AG04449 (cell line): Measurements from ENCODE around the gene RPS6KC1.
"Not testable (repeated sequence)": the region's sequence is repeated elsewhere in the genome, so short reads cannot be mapped to it uniquely, and the experiment has no call there.

Experiments used
- CTCF ChIA-PET: fragments of 350-600 bp; formaldehyde crosslinking; extraction: SDS; loops from one replicate; lab custom pipeline; 2021; ENCODE audit warnings: antibody characterized with exemption; lab: Yijun Ruan, JAX
- POLR2A ChIA-PET: fragments of 400-600, 350-600 bp; formaldehyde crosslinking; extraction: SDS; loops from one replicate; lab custom pipeline; 2020; ENCODE audit warnings: antibody characterized with exemption, inconsistent platforms; lab: Yijun Ruan, JAX
- DNase-seq: peaks from one replicate; pipeline ENCODE4 v3.0.0-alpha.2; 2010; ENCODE audit warnings: low read depth, low spot score
- H3K4me3 ChIP-seq: 2 replicates; pipeline ENCODE4 v1.5.1; 2011; ENCODE audit warnings: low read depth, mild to moderate bottlenecking, control low read depth, low read length
- TF ChIP-seq, protein P1 (sequence below): IDR thresholded peaks from one replicate; pipeline ENCODE4 v1.5.1; 2011; ENCODE audit warnings: mild to moderate bottlenecking, moderate library complexity, low read length, control low read depth, inconsistent platforms; ENCODE audit not compliant: insufficient read depth; ENCODE audit errors: missing control alignments

RPS6KC1 gene

DNA sequence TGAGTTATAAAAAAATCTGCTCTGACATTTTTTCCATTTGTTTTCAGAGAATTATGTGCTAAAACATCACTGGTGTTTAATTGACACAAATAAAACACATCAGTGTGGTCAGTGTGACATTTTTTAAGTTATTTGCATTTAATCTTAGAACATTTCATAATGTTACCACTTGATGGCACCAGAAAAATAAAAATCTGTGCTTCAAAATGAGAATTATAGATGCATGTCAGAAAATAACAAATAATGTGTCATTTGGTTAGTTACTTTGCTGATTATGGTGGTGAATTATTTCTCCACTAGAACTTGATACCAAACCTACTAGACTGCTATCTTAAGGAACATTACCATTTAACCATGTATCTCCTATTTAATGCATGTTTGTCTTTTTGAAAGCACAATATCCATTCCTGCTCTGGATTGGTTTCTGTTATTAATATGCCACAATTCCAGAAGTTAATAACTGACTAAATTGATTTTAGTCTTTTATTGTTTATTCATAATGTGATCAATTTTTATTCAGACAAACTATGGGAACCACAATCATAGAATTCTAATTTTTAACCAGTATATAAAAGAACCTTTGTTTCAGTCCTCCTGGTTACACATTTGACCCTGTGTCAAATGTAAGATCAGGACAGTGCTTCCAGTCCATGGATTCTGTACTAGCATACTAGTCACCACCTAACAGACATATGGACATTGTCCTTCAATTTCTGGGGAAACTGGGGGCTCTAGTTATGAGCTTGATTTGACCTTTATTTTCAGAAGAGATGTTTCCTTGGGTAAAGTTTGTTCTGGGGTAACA, 81.0 kb downstream of the RPS6KC1 start:
- TF ChIP-seq, protein P1, sequence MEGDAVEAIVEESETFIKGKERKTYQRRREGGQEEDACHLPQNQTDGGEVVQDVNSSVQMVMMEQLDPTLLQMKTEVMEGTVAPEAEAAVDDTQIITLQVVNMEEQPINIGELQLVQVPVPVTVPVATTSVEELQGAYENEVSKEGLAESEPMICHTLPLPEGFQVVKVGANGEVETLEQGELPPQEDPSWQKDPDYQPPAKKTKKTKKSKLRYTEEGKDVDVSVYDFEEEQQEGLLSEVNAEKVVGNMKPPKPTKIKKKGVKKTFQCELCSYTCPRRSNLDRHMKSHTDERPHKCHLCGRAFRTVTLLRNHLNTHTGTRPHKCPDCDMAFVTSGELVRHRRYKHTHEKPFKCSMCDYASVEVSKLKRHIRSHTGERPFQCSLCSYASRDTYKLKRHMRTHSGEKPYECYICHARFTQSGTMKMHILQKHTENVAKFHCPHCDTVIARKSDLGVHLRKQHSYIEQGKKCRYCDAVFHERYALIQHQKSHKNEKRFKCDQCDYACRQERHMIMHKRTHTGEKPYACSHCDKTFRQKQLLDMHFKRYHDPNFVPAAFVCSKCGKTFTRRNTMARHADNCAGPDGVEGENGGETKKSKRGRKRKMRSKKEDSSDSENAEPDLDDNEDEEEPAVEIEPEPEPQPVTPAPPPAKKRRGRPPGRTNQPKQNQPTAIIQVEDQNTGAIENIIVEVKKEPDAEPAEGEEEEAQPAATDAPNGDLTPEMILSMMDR = no peak
- DNase-seq = no peak
- POLR2A ChIA-PET = no interaction called here
- H3K4me3 ChIP-seq = no peak overlapping the region
- CTCF ChIA-PET = interaction anchor here (2.2 kb wide), 1 partner anchor 9 kb away, joined by 20 read pairs; no protein-coding TSS in a partner anchor

GRCh38 chr1:213135572-213135971, 84.5 kb downstream of the RPS6KC1 start:
- CTCF ChIA-PET = interaction anchor here (1.0 to 1.8 kb wide), 3 partner anchors 12 to 990 kb away, joined by 3 to 9 read pairs (median 5); no protein-coding TSS in a partner anchor

GRCh38 chr1:213136190-213136917, 85.3 kb downstream of the RPS6KC1 start:
- H3K4me3 ChIP-seq = no peak overlapping the region
- ChIA-PET CTCF (interaction anchor here (1.0 to 1.8 kb wide), 3 partner anchors 13 to 989 kb away, joined by 3 to 9 read pairs (median 5); no protein-coding TSS in a partner anchor), POLR2A (no interaction called here)
- TF ChIP-seq, protein P1 = no peak
- no peak for DNase-seq

More at GRCh38 chr1:213135572-213135971, 84.5 kb downstream of the RPS6KC1 start:
- TF ChIP-seq, protein P1 = no peak
- H3K4me3 ChIP-seq = no peak overlapping the region
- DNase-seq = no peak
- POLR2A ChIA-PET = no interaction called here

DNA sequence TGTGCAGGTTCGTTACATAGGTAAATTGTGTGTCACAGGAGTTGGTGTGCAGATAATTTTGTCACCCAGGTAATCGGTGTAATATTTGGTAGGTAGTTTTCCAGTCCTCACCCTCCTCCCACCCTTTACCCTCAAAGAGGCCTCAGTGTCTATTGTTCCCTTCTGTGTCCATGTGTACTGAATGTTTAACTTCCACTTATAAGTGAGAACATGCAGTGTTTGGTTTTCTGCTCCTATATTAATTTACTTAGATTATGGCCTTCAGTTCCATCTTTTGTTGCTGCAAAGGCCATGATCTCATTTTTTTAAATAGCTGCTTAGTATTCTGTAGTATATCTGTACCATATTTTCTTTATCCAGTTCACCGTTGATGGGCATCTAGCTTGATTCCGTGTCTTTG, 87.3 kb downstream of the RPS6KC1 start:
- ChIA-PET POLR2A (no interaction called here), CTCF (interaction anchor here (2.2 kb wide), 1 partner anchor 15 kb away, joined by 5 read pairs; no protein-coding TSS in a partner anchor)
- DNase-seq = no peak
- no peak overlapping the region for H3K4me3 ChIP-seq
- TF ChIP-seq, protein P1 = no peak

DNA sequence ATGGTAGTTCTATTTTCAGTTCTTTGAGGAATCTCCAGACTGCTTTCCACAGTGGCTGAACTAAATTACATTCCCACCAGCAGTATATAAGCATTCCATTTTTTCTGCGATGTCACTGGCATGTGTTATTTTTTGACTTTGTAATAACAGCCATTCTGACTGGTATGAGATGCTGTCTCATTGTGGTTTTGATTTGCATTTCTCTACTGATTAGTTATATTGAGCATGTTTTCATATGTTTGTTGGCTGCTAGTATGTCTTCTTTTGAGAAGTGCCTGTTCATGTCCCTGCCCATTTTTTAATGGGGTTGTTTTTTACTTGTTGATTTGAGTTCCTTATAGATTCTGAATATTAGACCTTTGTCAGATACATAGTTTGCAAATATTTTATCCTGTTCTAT, 87.9 kb downstream of the RPS6KC1 start:
- ChIA-PET POLR2A (no interaction called here), CTCF (interaction anchor here (2.2 kb wide), 1 partner anchor 16 kb away, joined by 5 read pairs; no protein-coding TSS in a partner anchor)
- no peak for DNase-seq
- TF ChIP-seq, protein P1 = no peak
- H3K4me3 ChIP-seq = no peak overlapping the region

GRCh38 chr1:213148905-213149304, 97.9 kb downstream of the RPS6KC1 start:
- CTCF ChIA-PET = no interaction called here
- no peak overlapping the region for H3K4me3 ChIP-seq
- no peak for DNase-seq
- POLR2A ChIA-PET = no interaction called here
- TF ChIP-seq, protein P1 = no peak

DNA sequence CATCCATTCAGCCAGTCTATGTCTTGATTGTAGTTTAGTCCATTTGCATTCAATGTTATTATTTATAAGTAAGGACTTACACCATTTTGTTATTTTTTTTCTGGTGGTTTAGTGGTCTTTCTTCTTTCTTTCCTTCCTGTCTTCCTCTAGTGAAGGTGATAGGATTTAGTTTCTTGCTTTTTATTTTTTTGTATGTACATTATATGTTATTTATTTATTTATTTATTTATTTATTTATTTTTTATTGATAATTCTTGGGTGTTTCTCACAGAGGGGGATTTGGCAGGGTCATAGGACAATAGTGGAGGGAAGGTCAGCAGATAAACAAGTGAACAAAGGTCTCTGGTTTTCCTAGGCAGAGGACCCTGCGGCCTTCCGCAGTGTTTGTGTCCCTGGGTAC, 99.0 kb downstream of the RPS6KC1 start:
- CTCF ChIA-PET, H3K4me3 ChIP-seq, DNase-seq, POLR2A ChIA-PET: not testable (repeated sequence)
